ENCODE measurements around the gene RPL6.
"Not testable (repeated sequence)": the region's sequence is repeated elsewhere in the genome, so short reads cannot be mapped to it uniquely, and the experiment has no call there.

RPL6 gene

GRCh38 chr12:112421363-112421762 lies 12.0 kb upstream of the RPL6 start:
- DNase-seq (ENCODE audit: low read depth), result no peak
- no peak overlapping the region for H3K4me3 ChIP-seq (ENCODE audit: low read depth, low read length)

GRCh38 chr12:112420740-112421139 lies 11.3 kb upstream of the RPL6 start:
- no peak for DNase-seq (ENCODE audit: low read depth)

GRCh38 chr12:112419297-112420133 lies 10.1 kb upstream of the RPL6 start:
- DNase-seq (ENCODE audit: low read depth), result peak; percentile 33
- H3K4me3 ChIP-seq (ENCODE audit: low read depth, low read length), result peak overlapping the region; percentile 76

More at GRCh38 chr12:112420740-112421139, 11.3 kb upstream of the RPL6 start:
- H3K4me3 ChIP-seq (ENCODE audit: low read depth, low read length), result no peak overlapping the region

- H3K4me3 ChIP-seq (ENCODE audit: low read depth, low read length), result peak within 1 kb of the TSS; percentile 76
- DNase-seq (ENCODE audit: low read depth), result peak; percentile 29
These were observed 9.3 kb upstream of the RPL6 start, which contains the start of gene PTPN11 for GRCh38 chr12:112418608-112419296. Gene PTPN11 (plus strand): TSS chr12:112418947. CDS start chr12:112419112, 165 bp downstream.

- DNase-seq (ENCODE audit: low read depth), result no peak
- H3K4me3 ChIP-seq (ENCODE audit: low read depth, low read length), result peak overlapping the region; percentile 76
These were observed 8.8 kb upstream of the RPL6 start for GRCh38 chr12:112418273-112418607.

GRCh38 chr12:112415457-112415856 lies 6.1 kb upstream of the RPL6 start:
- not testable (repeated sequence) for H3K4me3 ChIP-seq (ENCODE audit: low read depth, low read length); DNase-seq (ENCODE audit: low read depth)

- H3K4me3 ChIP-seq (ENCODE audit: low read depth, low read length), result no peak overlapping the region
- DNase-seq (ENCODE audit: low read depth), result no peak
These were observed 4.6 kb upstream of the RPL6 start for GRCh38 chr12:112413855-112414625.

- DNase-seq (ENCODE audit: low read depth), result no peak
- H3K4me3 ChIP-seq (ENCODE audit: low read depth, low read length), result no peak overlapping the region
These were observed 470 bp upstream of the RPL6 start for GRCh38 chr12:112409906-112410244.

- no peak for DNase-seq (ENCODE audit: low read depth)
- H3K4me3 ChIP-seq (ENCODE audit: low read depth, low read length), result peak overlapping the region; percentile 79
These were observed 784 bp downstream of the RPL6 start for GRCh38 chr12:112408621-112409020.

GRCh38 chr12:112407683-112408082 lies 1.7 kb downstream of the RPL6 start:
- not testable (repeated sequence) for DNase-seq (ENCODE audit: low read depth)
- peak overlapping the region; percentile 79 for H3K4me3 ChIP-seq (ENCODE audit: low read depth, low read length)

- H3K4me3 ChIP-seq (ENCODE audit: low read depth, low read length), result peak overlapping the region; percentile 79
These were observed 2.6 kb downstream of the RPL6 start for GRCh38 chr12:112406519-112407488.

GRCh38 chr12:112401903-112402498 lies 7.4 kb downstream of the RPL6 start:
- DNase-seq (ENCODE audit: low read depth), result no peak
- H3K4me3 ChIP-seq (ENCODE audit: low read depth, low read length), result no peak overlapping the region

More at GRCh38 chr12:112406519-112407488, 2.6 kb downstream of the RPL6 start:
- no peak for DNase-seq (ENCODE audit: low read depth)

GRCh38 chr12:112401054-112401453 lies 8.4 kb downstream of the RPL6 start:
- H3K4me3 ChIP-seq (ENCODE audit: low read depth, low read length), result no peak overlapping the region
- no peak for DNase-seq (ENCODE audit: low read depth)

- H3K4me3 ChIP-seq (ENCODE audit: low read depth, low read length), result no peak overlapping the region
- DNase-seq (ENCODE audit: low read depth), result no peak
These were observed 16.1 kb downstream of the RPL6 start for GRCh38 chr12:112393328-112393727.

- DNase-seq (ENCODE audit: low read depth); H3K4me3 ChIP-seq (ENCODE audit: low read depth, low read length): not testable (repeated sequence)
These were observed 19.3 kb downstream of the RPL6 start for GRCh38 chr12:112389922-112390654.

GRCh38 chr12:112389228-112389627 lies 20.2 kb downstream of the RPL6 start:
- DNase-seq (ENCODE audit: low read depth), result no peak
- no peak overlapping the region for H3K4me3 ChIP-seq (ENCODE audit: low read depth, low read length)

GRCh38 chr12:112386726-112387125 lies 22.7 kb downstream of the RPL6 start:
- peak; percentile 84 for DNase-seq (ENCODE audit: low read depth)
- H3K4me3 ChIP-seq (ENCODE audit: low read depth, low read length), result no peak overlapping the region

GRCh38 chr12:112382866-112383265 lies 26.5 kb downstream of the RPL6 start:
- peak overlapping the region; percentile 71 for H3K4me3 ChIP-seq (ENCODE audit: low read depth, low read length)
- DNase-seq (ENCODE audit: low read depth), result no peak

All from skeletal muscle cell (primary cell).